H54 (cell line): ENCODE results near the gene PDE11A.

Experiments used
- DNase-seq: peaks from one replicate; pipeline ENCODE4 v3.0.0; 2011; ENCODE audit warnings: low spot score, mixed read lengths; ENCODE audit not compliant: insufficient read length
- FAIRE-seq: peaks from 3 replicates; lab custom pipeline; 2011; peaks lifted over from hg19 to GRCh38; lab: Jason Lieb, UNC
- POLR2A ChIP-seq: IDR thresholded peaks from 2 replicates; pipeline ENCODE4 v1.6.1; 2011; ENCODE audit warnings: low read depth, mild to moderate bottlenecking, low read length

The PDE11A gene

DNA sequence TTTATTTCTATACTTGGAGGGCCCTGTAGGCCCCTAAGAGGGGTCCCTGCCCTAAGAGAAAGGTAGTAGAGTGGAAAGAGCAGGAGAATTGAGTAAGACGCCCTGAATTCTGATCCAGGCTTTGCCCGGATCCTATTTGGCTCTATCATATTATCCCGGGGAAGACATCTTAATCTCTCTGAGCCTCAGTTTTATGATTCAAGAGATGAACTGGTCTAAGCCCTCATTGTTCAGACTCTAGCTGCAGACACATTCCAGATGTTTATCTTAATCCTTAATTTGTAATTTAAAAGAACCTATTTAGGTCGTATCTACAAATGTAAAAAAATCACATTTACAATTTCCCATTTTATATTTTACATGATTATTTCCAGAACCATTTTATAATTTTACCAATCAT is 459.9 kb downstream of the PDE11A start:
- DNase-seq (no peak), FAIRE-seq (no peak)
- no peak for TF ChIP-seq POLR2A

GRCh38 chr2:177611310-177611886 is 461.2 kb downstream of the PDE11A start:
- TF ChIP-seq POLR2A, result no peak
- FAIRE-seq, result no peak

GRCh38 chr2:177610813-177611212 is 461.8 kb downstream of the PDE11A start:
- DNase-seq (no peak), FAIRE-seq (no peak)
- TF ChIP-seq POLR2A, result no peak

More at GRCh38 chr2:177611310-177611886, 461.2 kb downstream of the PDE11A start:
- DNase-seq, result no peak

DNA sequence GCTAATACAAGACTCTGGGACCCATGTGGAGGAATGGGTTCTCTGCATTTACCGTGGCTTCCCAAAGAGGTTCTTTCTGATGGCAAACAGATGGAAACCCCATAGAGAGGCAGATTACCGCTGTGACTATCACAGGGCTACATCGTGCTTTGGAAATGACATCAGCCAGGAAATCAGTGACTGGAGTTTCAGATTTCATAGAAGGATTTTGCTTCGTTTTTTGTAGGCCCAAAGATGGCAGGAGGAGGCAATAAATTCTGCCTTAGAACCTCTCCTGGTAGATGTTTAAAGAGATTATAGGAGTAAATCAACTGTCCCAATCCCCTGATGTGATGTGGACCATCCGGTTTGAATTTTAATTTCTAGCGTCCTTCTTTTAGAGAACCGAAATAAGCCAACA is 465.9 kb downstream of the PDE11A start:
- peak; percentile 6 for FAIRE-seq
- TF ChIP-seq POLR2A, result no peak
- DNase-seq, result no peak

- peak; percentile 9 for DNase-seq
- FAIRE-seq, result peak; percentile 38
- TF ChIP-seq POLR2A, result no peak
These were observed 468.1 kb downstream of the PDE11A start for GRCh38 chr2:177604271-177605065.

GRCh38 chr2:177603768-177604167 is 468.8 kb downstream of the PDE11A start:
- DNase-seq, result no peak
- no peak for FAIRE-seq
- TF ChIP-seq POLR2A, result no peak

DNA sequence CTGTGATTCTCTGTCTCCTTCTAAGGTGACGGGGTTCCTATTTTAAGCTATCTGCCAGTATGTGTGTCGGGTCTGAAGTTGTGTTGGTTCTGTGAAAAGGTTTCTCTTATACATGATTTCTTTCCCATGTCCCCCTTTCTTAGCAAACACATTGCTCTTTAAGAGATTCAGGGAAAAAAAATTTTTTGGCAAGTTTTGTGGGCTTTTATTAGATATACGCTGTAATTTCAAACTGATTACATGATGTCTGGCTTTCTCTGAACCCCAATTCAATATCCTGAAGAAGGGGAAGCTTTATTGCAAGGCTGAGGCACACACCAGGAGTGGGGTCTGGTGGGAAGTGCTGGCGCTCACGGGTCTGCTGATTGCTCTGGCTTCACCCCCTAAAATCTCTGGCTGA is 469.4 kb downstream of the PDE11A start:
- FAIRE-seq, result no peak
- no peak for TF ChIP-seq POLR2A
- DNase-seq, result no peak

GRCh38 chr2:177602611-177603164 is 469.9 kb downstream of the PDE11A start:
- no peak for TF ChIP-seq POLR2A
- no peak for FAIRE-seq
- no peak for DNase-seq

DNA sequence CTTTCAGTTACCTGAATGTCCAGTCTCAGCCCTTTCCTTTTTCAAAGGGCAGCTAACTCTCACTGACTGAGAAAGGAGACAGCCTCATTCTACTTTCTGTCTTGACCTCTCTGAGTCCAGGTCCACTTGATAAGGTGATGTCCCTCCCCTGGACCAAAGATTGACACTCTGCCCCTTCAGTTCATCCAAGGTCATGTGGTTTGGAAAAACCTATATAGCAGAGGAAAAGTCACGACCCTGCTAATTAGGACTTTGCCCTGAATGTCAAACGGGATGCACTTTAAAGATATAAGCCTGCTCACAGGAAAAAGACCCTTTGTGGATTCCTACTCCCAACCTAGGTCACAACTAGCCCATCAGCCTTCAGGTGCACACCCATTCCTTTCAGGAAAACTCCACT is 471.7 kb downstream of the PDE11A start:
- no peak for FAIRE-seq

GRCh38 chr2:177599956-177600355 is 472.6 kb downstream of the PDE11A start:
- DNase-seq (no peak), FAIRE-seq (no peak)
- no peak for TF ChIP-seq POLR2A

More for the DNA sequence above, 471.7 kb downstream of the PDE11A start:
- no peak for TF ChIP-seq POLR2A
- no peak for DNase-seq

GRCh38 chr2:177599139-177599688 is 473.4 kb downstream of the PDE11A start:
- FAIRE-seq (no peak), DNase-seq (no peak)
- TF ChIP-seq POLR2A, result no peak

DNA sequence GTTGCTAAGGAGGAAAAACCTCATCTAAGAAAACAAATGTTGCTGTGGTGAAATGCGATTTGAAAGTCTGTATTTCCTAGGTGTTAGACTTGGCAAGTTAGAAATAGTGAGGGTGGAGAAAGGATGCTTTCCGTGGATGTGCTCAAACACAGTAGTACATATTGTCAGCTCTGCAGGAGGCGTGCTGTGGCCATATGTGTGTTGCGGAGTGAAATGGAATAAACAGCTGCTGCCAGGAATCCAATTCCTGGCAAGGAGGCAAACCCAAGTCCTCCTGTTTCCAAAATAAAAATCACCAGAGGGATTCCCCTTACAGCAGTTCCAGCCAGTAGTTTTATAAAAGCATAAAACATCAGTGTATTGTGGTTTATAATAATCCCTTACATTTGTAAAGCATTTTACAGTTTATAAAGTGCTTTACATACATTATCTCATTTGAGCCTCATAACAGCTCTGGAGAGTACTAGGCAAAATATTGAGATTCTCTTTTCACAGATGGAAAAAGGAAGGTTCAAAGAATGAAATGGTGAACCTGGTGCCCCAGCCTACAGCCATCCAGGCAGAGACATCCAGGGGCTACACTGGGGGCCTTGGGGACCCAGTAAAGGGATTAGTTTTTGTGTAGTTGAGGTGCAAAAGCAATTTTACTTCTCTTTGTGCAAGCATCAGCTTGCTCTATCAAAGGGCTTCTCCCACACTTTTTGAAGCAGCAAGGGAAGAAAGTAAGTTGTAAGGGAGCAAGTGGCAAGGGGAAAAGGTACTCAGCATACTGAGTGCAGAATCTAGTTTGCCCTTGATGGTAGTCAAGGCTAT is 474.0 kb downstream of the PDE11A start:
- no peak for DNase-seq
- no peak for FAIRE-seq
- TF ChIP-seq POLR2A, result no peak

GRCh38 chr2:177597759-177598158 is 474.8 kb downstream of the PDE11A start:
- FAIRE-seq (no peak), DNase-seq (no peak)
- TF ChIP-seq POLR2A, result no peak
